ENCODE data around the gene KAT2B. TPM values are rescaled to one million over a fixed set of nuclear protein-coding genes. Genes with fewer than 3 reads are reported as not detected.

KAT2B gene
- total and polyA plus RNA-seq, 2 of the 8 experiments (the other 6 are each of a cell fraction or from before 2014, with no cell fraction given): 0.24 to 0.91 TPM

DNA sequence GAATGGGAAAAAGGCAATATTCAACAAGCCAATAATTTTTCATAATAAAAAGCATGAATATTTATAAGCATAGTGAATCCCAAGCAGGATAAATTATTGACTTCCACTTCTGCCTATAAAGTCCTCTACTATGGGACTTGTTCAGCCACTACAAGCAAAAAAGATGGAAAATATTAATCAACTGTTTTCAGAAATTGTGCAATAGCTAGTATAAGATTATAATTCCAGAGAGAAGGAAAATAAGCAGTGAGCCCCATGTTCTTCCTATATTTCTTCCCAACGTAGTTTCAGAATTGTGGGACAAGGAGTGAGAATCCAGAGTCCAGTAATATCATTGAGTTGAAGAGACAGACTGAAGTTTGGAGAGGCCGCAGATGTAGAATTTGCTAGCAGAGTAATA lies 121.5 kb downstream of the KAT2B start:
- Histone ChIP-seq H3K18ac (ENCODE audit: extremely low read depth, low read length) (no peak overlapping the region), H2BK120ac (replicated peaks; ENCODE audit: low read depth, low read length) (no peak overlapping the region), H3K23me2 (ENCODE audit: low read depth, low read length) (no peaks in the 10 kb centered on the region), H2BK5ac (ENCODE audit: low read depth, low read length) (no peak overlapping the region), H3K79me1 (ENCODE audit: low read depth, low read length) (no peaks in the 10 kb centered on the region), H2AFZ (ENCODE audit: low read length) (no peak overlapping the region), H4K20me1 (replicated peaks in 1 of 2; ENCODE audit: control insufficient read depth in 1 of 2, insufficient read depth in 2 of 2, low read length in 2 of 2) (no peaks in the 10 kb centered on the region), H4K8ac (ENCODE audit: extremely low read depth, insufficient read depth, low read length) (no peak overlapping the region), H2BK12ac (ENCODE audit: low read depth, low read length) (no peak overlapping the region), H3K14ac (ENCODE audit: insufficient read length) (no peak overlapping the region), H2AK5ac (ENCODE audit: low read depth, low read length) (no peak overlapping the region), H3K79me2 (ENCODE audit: control insufficient read depth in 1 of 2, insufficient read depth in 2 of 2, low read length in 2 of 2) (no peaks in the 10 kb centered on the region), H2BK15ac (ENCODE audit: low read length) (no peak overlapping the region), H2BK20ac (ENCODE audit: low read length) (no peak overlapping the region), H3K4ac (replicated peaks; ENCODE audit: insufficient read length, low read depth, low read length) (no peak overlapping the region), H4K91ac (replicated peaks; ENCODE audit: insufficient read length, low read length) (no peak overlapping the region), H3K27me3 (replicated peaks in 1 of 4; ENCODE audit: control insufficient read depth in 3 of 4, extremely low read depth in 1 of 4, insufficient read depth in 3 of 4, low read length in 3 of 4) (no peaks in the 10 kb centered on the region), H3K4me3 (ENCODE audit: extremely low read depth in 1 of 4, insufficient read depth in 2 of 4, low read depth in 3 of 4, low read length in 4 of 4) (no peak overlapping the region), H3K4me2 (ENCODE audit: insufficient read depth in 1 of 2, low read depth in 2 of 2, low read length in 2 of 2) (no peak overlapping the region), H3K36me3 (ENCODE audit: control insufficient read depth in 2 of 4, insufficient read depth in 4 of 4, low read length in 3 of 4) (peaks cover 2 to 37% (median 27%) of the 10 kb centered on the region in 4 experiments), H4K5ac (ENCODE audit: insufficient read length, low read depth, low read length) (no peak overlapping the region), H3K27ac (ENCODE audit: low read depth, low read length) (no peak overlapping the region), H3K23ac (ENCODE audit: insufficient read length) (no peak overlapping the region), H3K56ac (replicated peaks; ENCODE audit: insufficient read length, low read depth, low read length) (no peak overlapping the region), H3K4me1 (replicated peaks in 1 of 4; ENCODE audit: control insufficient read depth in 3 of 4, insufficient read depth in 4 of 4, low read length in 3 of 4) (no peaks in the 10 kb centered on the region), H3K9me3 (ENCODE audit: insufficient read depth in 2 of 2, low read depth in 1 of 2, low read length in 1 of 2) (no peaks in the 10 kb centered on the region), H3K9ac (replicated peaks in 1 of 4; ENCODE audit: extremely low read depth in 1 of 4, low read depth in 3 of 4, low read length in 3 of 4) (no peak overlapping the region)
- ChIA-PET CTCF (ENCODE audit: partially characterized antibody) (no interaction called here), POLR2A (ENCODE audit: partially characterized antibody) (interaction anchor here (2.4 kb wide), 1 partner anchor 8 kb away, joined by 6 read pairs; no protein-coding TSS in a partner anchor)
- FAIRE-seq (no peak), DNase-seq (ENCODE audit: low read depth in 1 of 2, low spot score in 2 of 2) (no peak)
- no peak for TF ChIP-seq EP300 (IDR thresholded peaks at IDR 0.05; ENCODE audit: borderline replicate concordance in 1 of 2, low read depth in 2 of 2, low read length in 2 of 2)
- TF ChIP-seq CTBP2 (IDR thresholded peaks at IDR 0.05; ENCODE audit: borderline replicate concordance, insufficient read depth, insufficient read length, low read length): no peak
- TF ChIP-seq FOSL1 (IDR thresholded peaks at IDR 0.05; ENCODE audit: insufficient read depth, low read depth, low read length): no peak
- WGBS, 2 experiments (ENCODE audit: extremely low coverage in 1 of 2, insufficient coverage in 1 of 2, insufficient read length in 1 of 2, insufficient replicate concordance in 2 of 2, low coverage in 1 of 2, low lambda C conversion rate in 2 of 2, missing lambda C conversion rate in 1 of 2): 87% methylated on average over 2 of the region's 2 CpGs; no CpG with 5 or more reads in 1 of the 2 experiments
